Neuronal stem cell (in vitro differentiated cells): ENCODE measurements around the gene P2RY12.

Experiments
- DNase-seq: peaks from one replicate; pipeline ENCODE4 v3.0.0-alpha.2; 2013; ENCODE audit warnings: low spot score
- H2AFZ ChIP-seq: one replicate; pipeline ENCODE4 v1.6.1; 2013; ENCODE audit warnings: mild to moderate bottlenecking, low read length, inconsistent platforms
- H2AK5ac ChIP-seq: 2 replicates; pipeline ENCODE4 v1.6.1; 2013; ENCODE audit warnings: low read depth, mild to moderate bottlenecking, inconsistent platforms, low read length, moderate library complexity, mixed read lengths
- H2BK120ac ChIP-seq: 2 replicates; pipeline ENCODE4 v1.6.1; 2013; ENCODE audit warnings: low read depth, mild to moderate bottlenecking, inconsistent platforms, low read length, moderate library complexity, mixed read lengths
- H2BK12ac ChIP-seq: one replicate; pipeline ENCODE4 v1.6.1; 2013; ENCODE audit warnings: low read length, inconsistent platforms
- H2BK15ac ChIP-seq: 2 replicates; pipeline ENCODE4 v1.6.1; 2013; ENCODE audit warnings: mild to moderate bottlenecking, low read length, inconsistent platforms, mixed read lengths
- H2BK5ac ChIP-seq: one replicate; pipeline ENCODE4 v1.6.1; 2013; ENCODE audit warnings: inconsistent platforms, mild to moderate bottlenecking, low read length, moderate library complexity
- H3K14ac ChIP-seq: one replicate; pipeline ENCODE4 v1.6.1; 2013; ENCODE audit warnings: low read length, inconsistent platforms
- H3K18ac ChIP-seq: 2 replicates; pipeline ENCODE4 v1.6.1; 2013; ENCODE audit warnings: low read length, inconsistent platforms
- H3K23ac ChIP-seq: 2 replicates; pipeline ENCODE4 v1.6.1; 2013; ENCODE audit warnings: low read depth, mild to moderate bottlenecking, mixed read lengths, low read length, inconsistent platforms; ENCODE audit not compliant: poor library complexity
- H3K27ac ChIP-seq: replicated peaks from 3 replicates; pipeline ENCODE4 v1.5.1; 2013; ENCODE audit warnings: low read length, inconsistent platforms
- H3K27me3 ChIP-seq, 3 experiments: 2 replicates each; pipeline ENCODE4 v1.6.1; 2013; ENCODE audit warnings: low read length in 3 of 3, mild to moderate bottlenecking in 2 of 3, inconsistent platforms in 1 of 3, low read depth in 1 of 3, mixed read lengths in 1 of 3, moderate library complexity in 1 of 3; ENCODE audit not compliant: control insufficient read depth in 3 of 3, insufficient read depth in 3 of 3
- H3K36me3 ChIP-seq, 2 donors: replicated peaks in 1 of 2; 2 replicates each; pipeline ENCODE4 v1.6.1; 2013; ENCODE audit warnings: low read length in 2 of 2; ENCODE audit not compliant: control insufficient read depth in 2 of 2, insufficient read depth in 2 of 2
- H3K4ac ChIP-seq: 2 replicates; pipeline ENCODE4 v1.6.1; 2013; ENCODE audit warnings: inconsistent platforms, mild to moderate bottlenecking, low read length, moderate library complexity
- H3K4me1 ChIP-seq, 2 donors: 1 replicate in 1 of 2; 2 replicates in 1 of 2; pipeline ENCODE4 v1.6.1; 2013; ENCODE audit warnings: low read length in 2 of 2, low read depth in 1 of 2; ENCODE audit not compliant: control insufficient read depth in 2 of 2, insufficient read depth in 1 of 2
- H3K4me2 ChIP-seq: one replicate; pipeline ENCODE4 v1.6.1; 2013; ENCODE audit warnings: mild to moderate bottlenecking, low read length, inconsistent platforms; ENCODE audit not compliant: insufficient read depth, poor library complexity, severe bottlenecking
- H3K4me3 ChIP-seq, 2 donors: 2 replicates each; pipeline ENCODE4 v1.5.1; 2013; ENCODE audit warnings: low read length in 2 of 2, mild to moderate bottlenecking in 2 of 2, inconsistent platforms in 1 of 2, moderate library complexity in 1 of 2
- H3K79me1 ChIP-seq: one replicate; pipeline ENCODE4 v1.6.1; 2013; ENCODE audit warnings: low read depth, mild to moderate bottlenecking, inconsistent platforms, low read length, moderate library complexity
- H3K9ac ChIP-seq: one replicate; pipeline ENCODE4 v1.6.1; 2013; ENCODE audit warnings: mild to moderate bottlenecking, low read depth, low read length, inconsistent platforms; ENCODE audit not compliant: poor library complexity
- H3K9me3 ChIP-seq, 2 donors: replicated peaks in 1 of 2; 2 replicates each; pipeline versions ENCODE3 to v1.6.1; 2013; ENCODE audit warnings: low read length in 2 of 2, mild to moderate bottlenecking in 2 of 2, inconsistent platforms in 1 of 2, low read depth in 1 of 2, mixed read lengths in 1 of 2, moderate library complexity in 1 of 2; ENCODE audit not compliant: control insufficient read depth in 2 of 2, insufficient read depth in 1 of 2
- H4K8ac ChIP-seq: one replicate; pipeline ENCODE4 v1.6.1; 2013; ENCODE audit warnings: low read depth, mild to moderate bottlenecking, inconsistent platforms, low read length, moderate library complexity
- H4K91ac ChIP-seq: one replicate; pipeline ENCODE4 v1.6.1; 2013; ENCODE audit warnings: low read length, low read depth, mild to moderate bottlenecking, inconsistent platforms; ENCODE audit not compliant: poor library complexity
- WGBS, 2 donors: extraction: QIAGEN DNeasy Blood & Tissue Kit; methylation state at CpG; one replicate each; pipeline ENCODE4 v1.1.7; 2013; ENCODE audit warnings: missing lambda C conversion rate in 2 of 2, mixed read lengths in 1 of 2; ENCODE audit not compliant: insufficient read length in 2 of 2, insufficient replicate concordance in 1 of 2; ENCODE audit errors: extremely low coverage in 2 of 2; 5-methylcytosine and 5-hydroxymethylcytosine counted together

The P2RY12 gene

DNA sequence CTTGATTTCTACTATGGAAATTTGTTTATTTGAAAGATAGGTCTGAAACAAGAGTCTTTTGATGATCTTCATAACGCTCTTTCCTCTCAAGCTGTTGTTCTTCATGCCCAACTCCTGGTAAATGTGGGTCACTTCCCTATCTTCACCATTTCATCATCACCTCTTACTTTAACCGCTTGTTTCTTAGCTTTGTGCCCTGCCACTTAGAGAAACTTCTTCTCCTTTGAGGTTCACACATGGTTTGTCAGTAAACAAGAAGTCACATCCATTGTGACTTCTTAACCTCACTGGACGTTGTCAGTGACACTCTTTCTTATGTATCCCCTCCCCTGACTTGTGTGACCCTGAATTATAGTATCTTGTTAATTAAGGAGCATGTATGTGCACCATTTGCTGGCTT lies 38.3 kb downstream of the P2RY12 start:
- no CpG with 5 or more reads among the region's 3 CpGs for WGBS, 2 donors
- Histone ChIP-seq H4K91ac (no peak overlapping the region), H3K79me1 (no peaks in the 10 kb centered on the region), H3K27ac (no peak overlapping the region), H2BK5ac (no peak overlapping the region), H3K4me1 (peaks cover 0 to 4% of the 10 kb centered on the region in 2 donors), H3K4me3 (no peak overlapping the region), H3K36me3 (no peaks in the 10 kb centered on the region), H2AFZ (no peak overlapping the region), H3K9me3 (no peaks in the 10 kb centered on the region), H2BK120ac (no peak overlapping the region), H2BK15ac (no peak overlapping the region), H3K4me2 (no peak overlapping the region), H3K18ac (no peak overlapping the region), H2BK12ac (no peak overlapping the region), H3K27me3 (no peaks in the 10 kb centered on the region), H2AK5ac (no peak overlapping the region), H3K9ac (no peak overlapping the region), H4K8ac (no peak overlapping the region), H3K14ac (no peak overlapping the region), H3K4ac (no peak overlapping the region), H3K23ac (no peak overlapping the region)
- DNase-seq, result no peak

- Histone ChIP-seq H2BK120ac (no peak overlapping the region), H2BK15ac (no peak overlapping the region), H3K4me1 (peaks cover 0 to 4% of the 10 kb centered on the region in 2 donors), H3K4me2 (no peak overlapping the region), H3K23ac (no peak overlapping the region), H2BK12ac (no peak overlapping the region), H3K14ac (no peak overlapping the region), H2BK5ac (no peak overlapping the region), H3K4ac (no peak overlapping the region), H3K79me1 (no peaks in the 10 kb centered on the region), H3K27me3 (no peaks in the 10 kb centered on the region), H2AK5ac (no peak overlapping the region), H4K8ac (no peak overlapping the region), H3K36me3 (no peaks in the 10 kb centered on the region), H2AFZ (no peak overlapping the region), H3K18ac (no peak overlapping the region), H3K27ac (no peak overlapping the region), H3K9ac (no peak overlapping the region), H3K9me3 (no peaks in the 10 kb centered on the region), H4K91ac (no peak overlapping the region), H3K4me3 (no peak overlapping the region)
- no CpG with 5 or more reads among the region's 2 CpGs for WGBS, 2 donors
- DNase-seq, result no peak
Measured at GRCh38 chr3:151345859-151346258, 38.7 kb downstream of the P2RY12 start.

GRCh38 chr3:151331696-151332095 lies 52.9 kb downstream of the P2RY12 start:
- Histone ChIP-seq H3K23ac (no peak overlapping the region), H3K27me3 (no peaks in the 10 kb centered on the region), H3K27ac (no peak overlapping the region), H3K9me3 (no peaks in the 10 kb centered on the region), H3K4ac (no peak overlapping the region), H3K4me2 (no peak overlapping the region), H3K9ac (no peak overlapping the region), H3K18ac (no peak overlapping the region), H3K36me3 (no peaks in the 10 kb centered on the region), H2AK5ac (no peak overlapping the region), H3K4me1 (no peaks in the 10 kb centered on the region), H2AFZ (no peak overlapping the region), H4K8ac (no peak overlapping the region), H3K4me3 (no peak overlapping the region), H2BK12ac (no peak overlapping the region), H3K14ac (no peak overlapping the region), H4K91ac (no peak overlapping the region), H2BK5ac (no peak overlapping the region), H2BK15ac (no peak overlapping the region), H2BK120ac (no peak overlapping the region), H3K79me1 (no peaks in the 10 kb centered on the region)
- no CpG with 5 or more reads among the region's 2 CpGs for WGBS, 2 donors
- DNase-seq, result no peak

DNA sequence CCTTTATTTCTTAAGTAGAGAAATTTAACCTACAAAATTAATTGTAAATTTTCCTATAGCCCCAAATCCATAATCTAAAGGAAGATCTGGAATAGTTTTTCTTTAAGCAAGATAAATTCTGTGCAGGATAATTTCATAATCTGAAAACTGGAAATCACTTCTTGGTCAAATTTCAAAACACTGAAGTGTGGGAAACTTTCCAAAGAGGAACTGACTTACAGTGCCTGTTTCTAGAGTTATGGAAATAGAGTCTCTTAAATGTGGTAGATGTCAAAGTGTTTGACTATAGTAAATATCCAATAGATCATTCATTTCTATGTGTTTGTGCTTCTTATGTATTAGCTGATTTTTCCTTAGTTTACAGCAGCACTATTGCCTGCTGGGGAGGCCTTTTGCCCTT lies 53.7 kb downstream of the P2RY12 start:
- H3K9ac ChIP-seq, result no peak overlapping the region
- no peak overlapping the region for H3K4me2 ChIP-seq
- H3K27ac ChIP-seq, result no peak overlapping the region
- H2AK5ac ChIP-seq, result no peak overlapping the region
- no peak overlapping the region for H2BK12ac ChIP-seq
- H3K23ac ChIP-seq, result no peak overlapping the region
- no peak overlapping the region for H3K14ac ChIP-seq
- H3K36me3 ChIP-seq, result no peaks in the 10 kb centered on the region
- no peaks in the 10 kb centered on the region for H3K4me1 ChIP-seq
- H2AFZ ChIP-seq, result no peak overlapping the region
- no peak overlapping the region for H4K91ac ChIP-seq
- H3K9me3 ChIP-seq, result no peaks in the 10 kb centered on the region
- H2BK120ac ChIP-seq, result no peak overlapping the region
- H2BK5ac ChIP-seq, result no peak overlapping the region
- no peak overlapping the region for H3K4ac ChIP-seq
- H3K4me3 ChIP-seq, result no peak overlapping the region
- H2BK15ac ChIP-seq, result no peak overlapping the region
- H3K27me3 ChIP-seq, result no peaks in the 10 kb centered on the region
- no peak for DNase-seq
- no peak overlapping the region for H3K18ac ChIP-seq
- H3K79me1 ChIP-seq, result no peaks in the 10 kb centered on the region
- H4K8ac ChIP-seq, result no peak overlapping the region
